HG02852 (cell line): ENCODE results near the gene ABHD14A.

Experiments used
- ATAC-seq: cut with Tn5 transposase; IDR thresholded peaks from one replicate; pipeline ENCODE4 v1.9.1; 2021; ENCODE audit warnings: mild to moderate bottlenecking, moderate library complexity; ENCODE audit not compliant: unreplicated experiment

The ABHD14A gene

DNA sequence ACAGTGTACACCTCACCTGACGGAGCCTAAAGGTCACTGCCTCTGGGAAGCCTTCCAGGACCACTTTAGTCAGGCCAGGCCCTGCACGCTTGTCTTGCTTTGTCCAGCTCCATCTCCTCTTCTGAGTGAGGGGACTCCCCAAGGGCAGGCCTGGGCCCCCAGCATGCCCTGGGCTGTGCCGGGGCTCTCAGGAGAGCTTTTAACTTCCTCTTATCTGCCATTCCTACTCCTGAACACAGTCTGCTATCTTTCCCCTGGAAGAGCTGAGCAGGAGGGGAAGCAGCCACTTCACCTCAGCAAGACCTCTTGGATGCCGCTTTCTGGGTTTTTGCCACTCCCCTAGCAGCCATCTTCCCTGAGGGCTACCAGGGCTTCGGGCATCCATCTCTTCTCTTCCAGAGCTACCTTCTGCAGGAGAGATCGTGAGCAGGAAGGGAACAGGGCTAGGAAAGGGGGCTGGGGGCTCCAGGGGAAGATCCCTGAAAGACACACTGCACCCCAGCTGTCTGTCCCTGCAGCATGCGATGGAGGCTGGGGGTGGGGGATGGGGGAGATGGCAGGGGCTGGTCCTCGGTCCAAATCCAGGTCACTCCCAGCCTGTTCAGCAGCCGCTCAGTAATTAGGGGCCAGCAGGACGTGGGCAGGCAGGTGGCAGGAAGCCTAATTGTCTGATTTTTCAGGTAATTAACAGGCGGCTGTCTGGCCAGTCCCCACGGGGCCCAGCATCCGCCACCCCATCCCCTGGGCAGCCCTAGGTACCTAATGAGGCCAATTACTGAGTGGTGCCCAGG, 40.8 kb downstream of the ABHD14A start:
- no peak for ATAC-seq

DNA sequence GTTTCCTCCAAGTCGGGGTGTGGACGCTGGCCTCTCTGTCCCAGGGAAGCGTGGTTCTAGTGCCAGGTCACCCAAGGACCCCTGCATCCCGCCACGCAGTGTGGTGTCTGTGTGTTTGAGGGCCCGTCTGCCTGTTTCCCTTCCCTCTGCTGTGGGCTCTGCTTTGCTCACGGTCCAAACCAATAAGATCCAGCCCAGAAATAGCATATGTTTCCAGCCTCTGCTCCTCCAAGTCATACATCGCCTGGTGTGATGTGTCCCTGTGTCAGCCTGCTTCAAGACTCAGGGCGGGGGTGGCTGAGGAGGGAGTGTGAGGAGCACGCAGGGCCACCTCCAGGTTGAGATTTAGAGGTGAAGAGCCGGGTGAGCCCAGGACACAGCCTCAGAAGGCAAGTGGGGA, 42.7 kb downstream of the ABHD14A start:
- no peak for ATAC-seq

DNA sequence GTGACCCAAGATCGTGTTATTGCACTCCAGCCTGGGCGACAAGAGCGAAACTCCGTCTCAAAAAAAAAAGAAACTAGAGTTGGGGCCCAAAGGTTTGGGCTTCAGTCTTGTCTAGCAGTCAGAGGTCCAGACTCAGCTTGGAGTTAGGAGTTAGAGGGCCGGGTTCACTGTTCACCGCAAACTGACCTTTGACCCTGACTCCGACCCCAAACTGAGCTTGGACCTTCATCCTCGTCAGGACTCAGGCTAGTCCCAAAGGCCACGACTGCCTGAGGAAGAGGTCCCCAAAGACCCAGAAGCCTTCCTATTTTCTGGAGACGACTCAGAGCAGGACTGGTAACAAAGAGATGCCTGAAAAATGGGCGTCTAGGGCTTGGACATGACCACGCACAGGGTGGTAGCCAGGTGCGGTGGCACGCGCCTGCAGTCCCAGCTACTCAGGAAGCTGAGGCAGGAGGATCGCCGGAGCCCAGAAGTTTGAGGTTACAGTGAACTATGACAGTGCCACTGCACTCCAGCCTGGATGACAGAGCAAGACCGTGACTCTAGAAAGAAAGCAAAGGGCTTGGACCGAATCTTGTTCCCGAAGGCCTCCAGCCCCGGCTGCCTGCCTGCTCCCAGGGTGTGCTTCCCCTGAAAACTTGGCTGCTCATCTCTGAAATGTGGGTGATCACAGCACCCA, 43.6 kb downstream of the ABHD14A start:
- no peak for ATAC-seq

DNA sequence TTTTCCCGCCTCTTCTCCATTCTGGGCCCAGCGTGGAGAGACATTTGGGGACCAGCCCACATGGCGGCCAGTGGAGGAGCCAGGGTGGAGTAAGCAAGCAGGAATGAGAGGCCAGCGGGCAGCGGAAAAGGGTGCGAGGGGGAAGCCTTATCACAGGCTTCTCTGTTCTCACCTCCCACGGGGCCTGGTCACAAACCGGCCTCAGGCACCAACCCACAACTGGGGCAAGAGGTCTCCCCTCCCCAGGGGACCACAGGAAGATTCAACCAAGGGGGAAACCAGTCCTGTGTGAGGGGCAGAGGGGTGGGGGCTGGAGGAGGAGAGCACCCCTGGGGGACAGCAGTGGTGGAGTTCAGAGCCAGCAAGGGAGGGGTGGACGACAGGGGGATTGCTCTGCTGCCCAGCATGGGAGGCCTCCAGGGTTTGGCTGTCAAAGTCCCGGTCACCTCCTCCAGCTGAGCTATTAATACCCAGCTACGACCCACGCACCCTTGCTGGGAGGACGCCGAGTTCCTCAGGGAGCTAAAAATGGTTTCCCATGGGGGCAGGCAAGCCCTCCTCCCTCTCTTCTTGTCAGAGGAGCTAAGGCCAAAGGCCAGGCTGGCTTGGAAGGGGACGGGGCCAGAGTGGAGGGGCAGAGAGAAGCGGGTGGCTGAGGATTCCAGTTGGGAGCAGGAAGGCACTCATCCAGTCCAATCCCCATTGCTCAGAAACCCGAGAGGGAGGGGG, 44.7 kb downstream of the ABHD14A start:
- no peak for ATAC-seq

DNA sequence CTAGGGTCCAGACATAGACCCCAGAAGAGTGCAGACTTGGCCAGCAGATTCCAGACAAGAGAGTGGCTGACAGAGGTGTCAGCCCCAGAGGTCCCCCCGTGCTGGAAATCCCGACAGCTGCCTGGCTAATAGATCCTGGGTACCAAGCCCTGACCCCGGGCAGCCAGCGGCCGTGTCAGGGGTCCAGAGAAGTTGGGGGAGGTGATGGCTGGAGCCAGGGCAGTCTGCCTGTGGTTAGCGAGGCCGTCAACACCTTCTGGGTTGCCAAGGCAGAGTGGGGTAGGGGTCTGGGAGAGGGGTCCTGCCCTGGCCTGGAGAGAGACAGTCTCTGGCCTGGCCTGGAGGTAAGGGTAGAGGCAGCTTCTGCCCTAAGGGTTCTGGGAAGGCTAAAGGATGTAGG, 45.9 kb downstream of the ABHD14A start:
- ATAC-seq: no peak

DNA sequence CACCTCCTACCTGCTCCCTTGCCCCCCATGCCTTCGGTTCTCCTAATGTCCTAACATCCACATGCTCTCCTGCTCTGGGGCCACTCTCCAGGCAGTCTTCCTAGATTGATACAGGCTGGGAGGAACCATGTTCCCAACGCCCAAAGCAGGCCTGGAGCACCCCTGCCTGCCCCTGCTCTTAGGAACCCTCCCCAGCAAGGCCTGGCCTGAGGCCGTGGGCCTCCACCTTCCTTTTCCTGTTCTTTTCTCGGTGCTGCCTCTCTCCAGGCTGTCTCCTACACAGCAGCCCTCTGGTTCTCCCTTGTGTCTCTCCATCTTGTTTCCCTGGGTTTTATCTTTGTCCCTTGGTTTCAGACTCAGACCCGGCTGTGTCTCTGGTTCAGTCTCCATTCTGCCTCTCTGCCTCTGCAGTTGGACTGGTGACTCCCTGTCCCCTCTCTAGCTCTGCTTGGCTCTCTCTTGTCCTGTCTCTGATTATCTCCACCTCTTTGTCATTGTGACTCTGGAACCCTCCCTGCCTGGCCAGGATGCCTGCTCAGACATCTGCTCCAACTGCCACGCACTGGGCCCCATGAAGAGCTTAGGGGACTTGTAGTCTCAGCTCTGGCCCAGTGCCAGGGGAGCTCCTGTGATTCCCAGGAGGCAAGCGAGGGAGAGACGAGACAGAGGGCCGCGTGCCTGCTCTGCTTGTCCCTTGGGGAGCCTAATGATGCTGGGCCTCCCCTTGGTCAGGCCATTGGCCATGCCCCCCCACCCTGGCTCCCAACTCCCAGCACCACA, 46.8 kb downstream of the ABHD14A start:
- no peak for ATAC-seq

DNA sequence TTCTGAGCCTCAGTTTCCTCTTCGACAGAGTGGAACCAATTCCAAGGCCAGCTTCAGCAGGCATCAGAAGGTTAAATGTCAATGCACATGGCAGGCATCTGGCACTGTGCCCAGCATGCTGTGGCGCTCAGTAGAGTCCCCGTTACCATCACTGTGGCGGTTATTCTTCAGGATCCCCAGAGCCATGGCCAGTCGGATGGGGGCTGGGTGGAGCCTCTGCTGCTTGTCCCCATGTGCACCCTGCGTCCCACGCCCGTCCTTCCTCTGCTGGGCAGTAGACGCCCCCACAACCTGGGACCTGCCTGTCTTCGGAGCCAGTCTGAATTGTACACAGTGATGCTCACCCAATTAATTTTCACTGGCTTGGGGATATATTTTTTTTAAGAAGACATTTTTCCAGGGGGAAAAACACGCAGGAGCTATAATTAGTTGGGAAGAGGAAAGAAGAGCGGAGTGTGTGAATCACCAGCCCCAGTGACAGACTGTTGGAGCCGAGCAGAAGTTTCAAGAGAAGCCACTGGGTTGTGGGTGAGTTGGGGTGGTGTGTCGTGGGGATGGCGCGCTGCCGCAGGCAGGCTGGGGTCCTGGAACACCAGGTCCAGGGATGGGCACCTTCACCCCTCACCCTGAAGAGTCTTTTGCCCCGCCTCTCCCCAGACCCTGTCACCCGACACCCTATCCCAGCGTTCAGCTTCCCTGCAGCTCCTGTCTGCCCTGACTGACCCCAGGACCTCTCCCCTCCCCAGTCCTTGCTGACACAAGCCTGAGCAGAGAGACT, 47.6 kb downstream of the ABHD14A start:
- no peak for ATAC-seq

DNA sequence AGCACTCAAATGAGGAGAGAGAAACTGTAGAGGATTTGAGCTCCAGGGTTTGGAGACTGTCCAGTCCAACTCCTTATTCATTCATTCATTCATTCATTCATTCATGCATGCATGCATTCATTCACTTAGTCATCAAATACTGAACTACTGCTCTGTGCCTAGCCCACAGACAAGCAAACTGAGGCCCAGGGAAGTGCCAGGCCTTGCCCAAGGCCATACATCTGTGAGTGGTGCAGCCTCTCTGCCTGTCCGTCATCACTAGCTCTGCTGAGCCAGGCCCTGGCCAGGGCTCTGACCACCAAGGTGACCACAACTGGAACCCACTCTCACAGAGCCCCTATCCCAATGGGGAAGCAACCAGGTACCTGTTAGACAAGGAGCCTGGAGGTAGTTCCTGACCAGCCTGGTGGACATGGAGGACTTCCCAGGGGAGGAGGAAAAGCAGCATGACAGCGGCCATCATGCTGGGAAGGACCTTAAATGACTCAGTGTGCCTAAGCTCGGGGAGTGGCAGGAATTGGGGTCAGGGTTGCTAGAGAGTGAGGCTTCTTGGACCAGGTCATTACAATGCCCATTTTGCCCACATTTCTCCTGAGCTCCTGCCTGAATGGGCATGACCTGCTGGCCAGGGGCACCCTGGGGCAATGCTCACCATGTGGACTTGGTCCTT, 48.4 kb downstream of the ABHD14A start:
- no peak for ATAC-seq

DNA sequence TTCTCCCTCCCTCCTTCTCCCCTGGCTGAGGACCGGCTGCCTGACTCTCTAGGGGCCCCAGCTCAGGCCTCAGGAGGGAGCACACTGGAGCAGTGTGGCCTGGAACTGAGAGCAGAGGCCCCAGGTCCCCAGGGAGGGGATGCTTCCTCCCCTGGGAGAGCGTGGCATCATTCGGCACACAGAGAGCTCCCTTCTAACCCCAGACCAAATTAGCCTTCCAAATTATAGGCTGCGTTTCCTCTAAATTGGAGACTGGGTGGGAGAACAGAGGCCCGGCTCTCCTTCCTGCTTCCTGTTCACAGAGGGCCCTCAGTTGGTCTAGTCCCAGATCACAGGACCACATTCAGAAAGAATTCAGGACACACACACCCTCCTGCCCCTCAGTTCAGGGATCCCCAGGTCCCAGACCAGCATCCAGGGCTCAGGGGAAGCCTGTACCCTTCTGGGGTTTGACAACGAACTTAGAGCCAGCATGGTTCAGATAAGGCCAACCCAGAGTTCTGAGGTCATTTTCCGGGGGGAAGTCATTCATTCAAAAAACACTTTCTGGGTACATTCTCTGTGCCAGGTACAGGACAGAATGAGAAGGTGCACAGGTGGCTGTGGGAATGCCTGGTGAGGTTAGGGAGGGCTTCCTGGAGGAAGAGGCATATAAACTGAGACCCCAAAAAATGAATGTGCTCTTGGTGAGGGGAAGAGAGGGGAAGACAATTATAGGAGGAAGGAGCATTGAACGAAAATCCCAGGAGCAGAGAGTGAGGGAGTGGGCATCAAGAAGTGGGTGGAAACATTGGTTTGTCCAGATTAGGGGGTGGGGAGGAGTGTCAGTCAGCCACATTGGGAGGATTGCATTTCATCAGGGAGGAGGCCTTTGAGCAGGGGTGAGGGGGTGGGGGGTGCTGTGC, 49.2 kb downstream of the ABHD14A start:
- no peak for ATAC-seq

DNA sequence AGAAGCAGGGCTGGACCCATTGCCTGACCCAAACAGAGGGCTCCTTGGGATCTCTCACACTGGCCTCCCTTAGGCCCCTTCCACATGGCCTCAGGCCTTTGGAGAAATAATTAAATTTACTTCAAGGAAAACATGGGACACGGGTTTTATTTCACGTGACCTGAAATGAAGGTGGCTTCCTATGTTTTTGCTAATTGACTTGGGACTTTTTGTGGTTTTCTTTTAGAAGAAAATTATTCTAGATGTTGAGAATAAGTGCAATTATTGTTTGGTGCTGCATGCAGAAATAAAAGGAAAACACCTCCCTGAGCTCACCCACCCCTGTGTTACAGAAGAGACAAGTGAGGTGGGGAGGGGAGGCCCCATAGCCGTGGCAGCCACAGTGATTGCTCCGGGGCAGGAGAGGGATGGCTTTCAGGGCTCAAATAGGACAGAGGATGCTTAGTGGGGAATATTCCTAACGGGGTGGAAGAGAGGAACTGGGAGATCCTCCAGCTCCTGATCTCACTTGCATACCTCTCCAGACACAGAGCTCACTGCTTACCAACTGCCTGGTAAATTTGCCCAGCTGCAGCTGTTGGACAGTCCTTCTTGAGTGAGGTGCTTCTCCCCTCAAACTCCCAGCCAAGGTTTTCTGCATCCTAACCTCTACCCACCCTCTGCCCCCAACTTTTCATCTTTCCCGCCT, 50.0 kb downstream of the ABHD14A start:
- ATAC-seq: no peak

DNA sequence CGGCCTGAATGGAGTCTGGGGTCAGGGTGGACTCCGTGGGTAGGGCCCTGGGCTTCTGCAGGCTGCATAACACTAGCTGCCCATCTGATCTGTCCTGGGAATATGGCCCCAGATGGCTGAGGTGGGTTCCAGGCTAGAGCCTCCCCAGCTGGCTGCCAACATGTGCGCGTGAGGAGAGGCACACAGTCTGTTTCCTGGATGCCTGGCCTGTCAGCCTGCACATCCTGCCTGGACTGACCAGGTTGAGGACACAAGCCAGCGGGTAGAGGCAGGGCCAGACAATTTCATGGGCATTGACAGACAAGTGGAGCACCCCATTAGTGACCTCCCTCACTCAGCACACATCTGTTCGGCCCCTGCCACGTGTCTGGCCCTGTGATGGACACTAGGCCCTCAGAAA, 50.6 kb downstream of the ABHD14A start:
- ATAC-seq: no peak

DNA sequence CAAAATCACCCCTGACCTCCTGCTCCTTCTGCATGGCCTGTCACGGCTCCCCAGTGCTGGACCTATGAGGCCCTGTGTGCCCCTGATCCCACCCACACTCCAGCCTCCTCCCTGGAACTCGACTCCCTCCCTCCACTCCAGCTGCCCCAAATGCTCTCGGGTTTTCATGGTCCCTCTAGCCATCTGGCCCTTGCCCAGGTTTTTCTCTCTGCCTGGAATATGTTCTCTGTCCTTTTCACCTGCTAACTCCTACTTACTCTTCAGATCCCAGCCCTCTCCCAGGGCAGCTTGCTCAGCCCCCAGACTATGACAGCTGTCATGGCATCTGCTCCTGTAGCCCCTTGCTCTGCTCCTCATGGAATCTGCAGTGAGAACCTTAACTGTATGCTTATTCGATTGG, 51.2 kb downstream of the ABHD14A start:
- ATAC-seq: no peak

DNA sequence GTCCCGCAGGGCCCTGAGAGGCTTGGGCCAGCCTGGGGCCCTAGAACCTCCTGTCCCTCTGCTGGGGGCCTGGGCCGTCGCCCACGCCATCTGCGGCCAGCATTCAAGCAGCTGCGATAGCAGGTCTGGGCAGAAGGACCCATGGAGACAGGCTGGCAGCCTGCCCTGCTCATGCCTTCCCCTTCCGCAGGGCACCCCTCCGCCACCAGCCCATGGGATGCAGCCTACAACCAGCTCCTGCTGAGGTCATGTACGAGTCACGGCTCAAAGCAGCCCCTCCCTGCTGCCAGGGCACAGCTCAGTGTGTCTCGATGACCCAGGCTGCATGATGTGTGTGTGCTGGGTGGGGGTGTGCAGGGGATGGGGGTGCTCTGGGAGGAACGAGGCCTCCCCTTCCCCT, 53.7 kb downstream of the ABHD14A start:
- no peak for ATAC-seq

DNA sequence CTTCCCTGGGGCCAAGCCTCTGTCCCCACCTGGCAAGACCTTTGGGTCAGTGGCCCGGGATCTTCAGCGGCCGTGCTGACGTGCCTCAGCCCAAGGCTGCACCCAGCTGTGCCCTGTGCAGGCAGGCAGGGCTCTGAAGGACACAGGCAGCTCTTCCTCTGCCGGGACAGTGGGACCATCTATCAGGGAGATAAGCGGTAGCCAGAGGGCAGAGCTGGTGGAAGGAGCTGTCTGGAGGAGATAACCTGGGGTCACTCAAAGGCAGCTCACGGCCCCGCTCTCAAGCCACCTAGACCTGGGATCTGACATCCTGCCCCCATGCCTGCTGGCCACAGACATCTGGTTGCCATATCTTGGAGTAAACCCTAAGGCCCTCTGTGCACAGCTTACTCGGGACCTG, 54.2 kb downstream of the ABHD14A start:
- ATAC-seq: no peak

DNA sequence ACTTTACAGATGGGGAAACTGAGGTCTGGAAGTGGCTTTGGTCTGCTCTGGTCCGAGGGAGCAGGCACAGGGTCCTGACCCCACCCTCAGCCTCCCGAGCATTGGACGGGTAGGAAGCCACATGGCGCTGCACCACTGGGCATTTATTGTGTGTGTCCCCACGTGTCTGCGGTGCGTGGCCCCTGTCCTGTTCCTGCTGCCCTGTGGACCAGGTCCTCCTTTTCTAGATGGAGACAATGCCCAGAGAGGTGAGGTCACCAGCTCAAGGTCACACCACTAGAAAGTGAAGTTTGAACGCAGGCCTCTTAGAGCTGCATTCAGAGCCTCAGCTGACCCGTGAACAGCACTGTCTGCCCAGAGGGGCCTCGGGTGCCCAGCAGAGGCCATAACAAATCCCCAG, 54.7 kb downstream of the ABHD14A start:
- ATAC-seq: no peak
